Measurements from ENCODE around the gene SETD2. TPM values are rescaled to one million over a fixed set of nuclear protein-coding genes. Genes with fewer than 3 reads are reported as not detected.

SETD2 gene
- total RNA-seq, 1 experiment from 2014 or later = 60.8 TPM

DNA sequence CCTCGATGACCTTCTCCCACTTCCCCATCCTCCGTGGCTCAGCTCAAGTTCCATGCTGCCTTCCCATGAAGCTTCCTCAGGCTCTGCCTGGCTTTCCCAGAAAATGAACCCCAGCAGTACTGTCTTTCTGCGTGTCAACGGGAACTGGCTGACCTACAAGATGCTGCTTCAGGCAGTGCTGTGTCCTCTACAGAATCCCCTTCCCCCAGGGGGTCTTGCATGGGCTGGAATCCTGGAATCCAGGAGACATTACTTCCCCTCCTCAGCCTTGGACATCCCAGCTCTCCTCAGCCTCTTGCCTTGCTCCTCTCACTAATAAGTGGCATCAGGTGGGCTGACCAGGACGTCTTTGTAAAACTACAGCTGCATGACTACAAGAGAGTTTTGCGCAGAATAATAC is 192.8 kb downstream of the SETD2 start:
- Histone ChIP-seq H3K4me1 (ENCODE audit: insufficient read depth, low read length) (no peaks in the 10 kb centered on the region), H2AFZ (ENCODE audit: low read length) (no peak overlapping the region), H3K9ac (ENCODE audit: extremely low read depth, insufficient read length, low read length) (no peak overlapping the region), H3K18ac (ENCODE audit: insufficient read length, low read depth, low read length) (no peak overlapping the region), H3K56ac (ENCODE audit: insufficient read length, low read depth, low read length) (no peak overlapping the region), H4K5ac (ENCODE audit: insufficient read length, low read depth, low read length) (no peak overlapping the region), H3T11ph (ENCODE audit: low read length) (no peak overlapping the region), H4K20me1 (ENCODE audit: control insufficient read depth, insufficient read depth, insufficient read length) (peaks cover 3% of the 10 kb centered on the region), H4K8ac (replicated peaks; ENCODE audit: insufficient read length, low read depth, low read length) (no peak overlapping the region), H2BK5ac (ENCODE audit: insufficient read length, low read length) (no peak overlapping the region), H3K79me2 (ENCODE audit: insufficient read depth, low read length) (peaks cover 66% of the 10 kb centered on the region), H2BK15ac (ENCODE audit: low read depth, low read length) (no peak overlapping the region), H3K23me2 (ENCODE audit: insufficient read length, low read depth, low read length, poor library complexity, severe bottlenecking) (no peaks in the 10 kb centered on the region), H2AK5ac (ENCODE audit: insufficient read length, low read length) (no peak overlapping the region), H3K4me2 (ENCODE audit: insufficient read depth, insufficient read length, low read length) (no peak overlapping the region), H3K4ac (ENCODE audit: low read depth, low read length) (no peak overlapping the region), H3K79me1 (ENCODE audit: insufficient read depth, low read depth, low read length, poor library complexity, severe bottlenecking) (peaks cover 18% of the 10 kb centered on the region), H3K14ac (ENCODE audit: insufficient read depth, low read length) (no peak overlapping the region), H2BK20ac (ENCODE audit: low read depth, low read length, poor library complexity, severe bottlenecking) (no peak overlapping the region), H3K27me3 (ENCODE audit: insufficient read depth, low read length) (no peaks in the 10 kb centered on the region), H3K9me3 (ENCODE audit: control insufficient read depth, low read depth, low read length) (no peaks in the 10 kb centered on the region), H2BK12ac (ENCODE audit: insufficient read length, low read depth, low read length) (no peak overlapping the region), H3K23ac (ENCODE audit: insufficient read length, low read depth, low read length) (no peak overlapping the region), H3K27ac (ENCODE audit: insufficient read length, low read depth, low read length) (no peak overlapping the region), H2BK120ac (ENCODE audit: low read depth, low read length, poor library complexity, severe bottlenecking) (no peak overlapping the region), H4K91ac (ENCODE audit: insufficient read length, low read depth, low read length) (no peak overlapping the region)
- WGBS (ENCODE audit: extremely low coverage, insufficient read length, low lambda C conversion rate) = no CpG with 5 or more reads among the region's 6 CpGs
- TF ChIP-seq, protein P1, sequence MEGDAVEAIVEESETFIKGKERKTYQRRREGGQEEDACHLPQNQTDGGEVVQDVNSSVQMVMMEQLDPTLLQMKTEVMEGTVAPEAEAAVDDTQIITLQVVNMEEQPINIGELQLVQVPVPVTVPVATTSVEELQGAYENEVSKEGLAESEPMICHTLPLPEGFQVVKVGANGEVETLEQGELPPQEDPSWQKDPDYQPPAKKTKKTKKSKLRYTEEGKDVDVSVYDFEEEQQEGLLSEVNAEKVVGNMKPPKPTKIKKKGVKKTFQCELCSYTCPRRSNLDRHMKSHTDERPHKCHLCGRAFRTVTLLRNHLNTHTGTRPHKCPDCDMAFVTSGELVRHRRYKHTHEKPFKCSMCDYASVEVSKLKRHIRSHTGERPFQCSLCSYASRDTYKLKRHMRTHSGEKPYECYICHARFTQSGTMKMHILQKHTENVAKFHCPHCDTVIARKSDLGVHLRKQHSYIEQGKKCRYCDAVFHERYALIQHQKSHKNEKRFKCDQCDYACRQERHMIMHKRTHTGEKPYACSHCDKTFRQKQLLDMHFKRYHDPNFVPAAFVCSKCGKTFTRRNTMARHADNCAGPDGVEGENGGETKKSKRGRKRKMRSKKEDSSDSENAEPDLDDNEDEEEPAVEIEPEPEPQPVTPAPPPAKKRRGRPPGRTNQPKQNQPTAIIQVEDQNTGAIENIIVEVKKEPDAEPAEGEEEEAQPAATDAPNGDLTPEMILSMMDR (conservative IDR thresholded peaks at IDR 0.05) = no peak
- Mint-ChIP-seq H3K27me3 (ENCODE audit: low read depth) (no peaks in the 10 kb centered on the region), H3K36me3 (ENCODE audit: insufficient read depth in 1 of 3, low read depth in 3 of 3) (peaks cover 18 to 38% (median 30%) of the 10 kb centered on the region in 3 experiments), H3K27ac (peak overlapping the region in 2 of 3 experiments; percentile 5 to 76; a peak in 2 of 7 replicates), H3K4me3 (no peak overlapping the region; a peak in 1 of 5 replicates), H3K4me1 (peaks cover 29 to 31% of the 10 kb centered on the region in 2 experiments), H3K9me3 (peaks cover 0 to 2% of the 10 kb centered on the region in 2 experiments; a peak in 2 of 5 replicates)
- DNase-seq = no peak

Data from H9 (cell line).